ENCODE results near the gene PHLPP2.

The PHLPP2 gene

DNA sequence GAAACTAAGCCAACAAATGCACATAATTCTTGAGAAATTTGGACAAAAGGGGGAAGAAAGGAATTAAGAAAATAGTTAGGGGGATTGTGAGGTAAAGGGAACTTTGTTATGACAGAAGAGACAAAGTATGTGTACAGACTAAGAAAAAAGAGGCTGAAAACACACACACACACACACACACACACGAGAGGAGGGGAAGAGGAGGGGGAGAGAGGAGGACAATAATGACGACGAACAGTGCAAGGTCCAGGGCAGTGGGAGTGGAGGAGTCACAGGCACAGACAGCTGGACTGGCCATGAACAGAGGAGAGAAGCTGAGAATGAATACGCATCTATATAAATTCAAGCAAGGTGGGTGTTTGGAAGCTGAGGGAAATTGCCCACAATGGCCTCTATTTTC, 54.0 kb downstream of the PHLPP2 start:
- H3K9ac ChIP-seq (ENCODE audit: low read length in 2 of 2), result no peak overlapping the region
- no peaks in the 10 kb centered on the region for H3K27me3 ChIP-seq (ENCODE audit: control insufficient read depth in 1 of 2, insufficient read depth in 2 of 2, low read length in 2 of 2)
- peaks cover 34 to 43% of the 10 kb centered on the region in 2 donors for H3K36me3 ChIP-seq (ENCODE audit: control insufficient read depth in 2 of 2, insufficient read depth in 2 of 2, low read length in 2 of 2)
- H3K4me1 ChIP-seq (ENCODE audit: control insufficient read depth, insufficient read depth, low read length), result no peaks in the 10 kb centered on the region
- H3K4me3 ChIP-seq (ENCODE audit: low read length in 2 of 2), result no peak overlapping the region
- no peaks in the 10 kb centered on the region for H3K9me3 ChIP-seq (ENCODE audit: control insufficient read depth in 2 of 2, low read length in 2 of 2)
- no peak overlapping the region for H3K27ac ChIP-seq (ENCODE audit: low read length)

DNA sequence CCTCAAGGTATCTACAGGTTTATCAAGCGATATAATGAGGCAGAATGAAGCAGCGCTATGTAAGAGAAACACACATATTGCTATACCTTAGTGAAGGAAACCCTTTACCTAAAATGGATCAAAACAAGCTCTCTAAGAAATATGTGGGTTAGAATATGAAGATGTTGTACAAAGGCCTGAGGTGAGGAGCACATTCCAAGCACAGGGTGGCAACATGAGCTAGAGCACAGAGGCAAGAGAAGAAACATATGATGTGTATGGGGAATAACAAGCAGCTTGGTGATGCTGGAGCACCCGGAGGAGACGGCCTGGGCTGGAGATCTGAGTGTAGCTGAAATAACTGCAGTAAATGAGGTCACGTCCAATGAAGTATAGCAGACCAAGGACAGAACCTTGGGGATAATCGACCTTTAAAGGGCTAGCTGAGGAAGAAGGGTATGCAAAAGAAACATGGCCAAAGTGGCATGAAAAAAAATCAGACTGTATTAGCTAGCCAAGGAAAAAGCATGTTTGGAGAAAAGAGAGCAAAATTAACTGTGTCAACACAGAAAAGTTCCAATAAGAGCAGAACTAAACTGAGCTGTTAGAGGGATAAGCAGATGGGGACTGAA, 54.5 kb downstream of the PHLPP2 start:
- no peaks in the 10 kb centered on the region for H3K4me1 ChIP-seq (ENCODE audit: control insufficient read depth, insufficient read depth, low read length)
- no peaks in the 10 kb centered on the region for H3K9me3 ChIP-seq (ENCODE audit: control insufficient read depth in 2 of 2, low read length in 2 of 2)
- no peak overlapping the region for H3K4me3 ChIP-seq (ENCODE audit: low read length in 2 of 2)
- H3K9ac ChIP-seq (ENCODE audit: low read length in 2 of 2), result no peak overlapping the region
- H3K36me3 ChIP-seq (ENCODE audit: control insufficient read depth in 2 of 2, insufficient read depth in 2 of 2, low read length in 2 of 2), result peaks cover 37 to 41% of the 10 kb centered on the region in 2 donors
- no peak overlapping the region for H3K27ac ChIP-seq (ENCODE audit: low read length)
- H3K27me3 ChIP-seq (ENCODE audit: control insufficient read depth in 1 of 2, insufficient read depth in 2 of 2, low read length in 2 of 2), result no peaks in the 10 kb centered on the region

DNA sequence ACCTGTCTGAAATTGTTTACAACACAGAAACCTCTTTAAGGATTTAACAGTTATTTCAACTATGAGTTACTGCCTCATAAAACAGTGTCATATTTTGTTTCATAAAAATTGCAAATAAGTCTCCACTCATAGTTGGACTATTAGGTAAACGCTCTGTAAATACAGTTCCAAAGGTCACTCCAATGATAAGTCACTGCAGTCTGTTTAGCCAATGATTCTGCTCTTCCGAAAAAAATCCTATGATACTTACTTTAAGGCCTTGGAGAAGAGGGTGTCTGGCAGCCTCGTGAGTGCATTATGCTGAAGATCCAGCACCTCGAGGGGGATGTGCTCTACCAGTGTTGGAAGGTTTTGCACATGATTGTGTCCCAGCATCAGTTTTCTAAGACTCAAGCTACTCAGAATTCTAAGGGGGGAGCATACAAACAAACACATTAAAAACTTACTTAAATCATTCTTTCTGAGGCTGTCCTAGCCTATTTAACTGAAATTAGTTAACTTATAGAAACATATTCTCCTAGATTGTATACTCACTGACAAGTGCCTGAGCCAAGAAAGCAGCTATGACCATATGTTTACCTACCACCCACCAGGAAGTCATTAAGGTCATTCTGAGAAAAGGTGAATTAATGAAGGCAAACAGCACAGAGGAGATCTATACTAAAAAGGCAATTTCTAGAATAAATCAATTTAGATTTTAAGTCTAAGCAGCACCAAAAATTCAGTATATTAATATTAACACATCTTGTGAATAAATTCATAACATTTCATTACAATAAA, 57.4 kb downstream of the PHLPP2 start:
- no peaks in the 10 kb centered on the region for H3K9me3 ChIP-seq (ENCODE audit: control insufficient read depth in 2 of 2, low read length in 2 of 2)
- no peak overlapping the region for H3K27ac ChIP-seq (ENCODE audit: low read length)
- H3K36me3 ChIP-seq (ENCODE audit: control insufficient read depth in 2 of 2, insufficient read depth in 2 of 2, low read length in 2 of 2), result peaks cover 33 to 34% of the 10 kb centered on the region in 2 donors
- H3K4me3 ChIP-seq (ENCODE audit: low read length in 2 of 2), result no peak overlapping the region
- no peaks in the 10 kb centered on the region for H3K4me1 ChIP-seq (ENCODE audit: control insufficient read depth, insufficient read depth, low read length)
- H3K9ac ChIP-seq (ENCODE audit: low read length in 2 of 2), result no peak overlapping the region
- no peaks in the 10 kb centered on the region for H3K27me3 ChIP-seq (ENCODE audit: control insufficient read depth in 1 of 2, insufficient read depth in 2 of 2, low read length in 2 of 2)

DNA sequence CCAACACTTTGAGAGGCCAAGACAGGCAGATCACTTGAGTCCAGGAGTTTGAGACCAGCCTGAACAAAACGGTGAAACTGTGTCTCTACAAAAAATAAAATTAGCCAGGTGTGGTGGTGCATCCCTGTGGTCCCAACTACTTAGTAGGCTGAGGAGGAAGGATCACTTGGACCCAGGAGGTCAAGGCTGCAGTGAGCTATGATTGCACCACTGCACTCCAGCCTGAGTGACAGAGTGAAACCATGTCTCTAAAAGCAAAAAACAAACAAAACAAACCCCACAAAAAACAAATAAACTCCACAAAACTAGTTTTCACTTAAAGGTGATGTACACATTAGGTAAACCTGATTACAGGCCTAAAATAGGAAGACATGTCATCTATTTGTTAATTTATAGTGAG, 58.2 kb downstream of the PHLPP2 start:
- Histone ChIP-seq H3K36me3 (ENCODE audit: control insufficient read depth in 2 of 2, insufficient read depth in 2 of 2, low read length in 2 of 2) (peaks cover 33 to 34% of the 10 kb centered on the region in 2 donors), H3K27ac (ENCODE audit: low read length) (no peak overlapping the region), H3K9me3 (ENCODE audit: control insufficient read depth in 2 of 2, low read length in 2 of 2) (no peaks in the 10 kb centered on the region), H3K4me1 (ENCODE audit: control insufficient read depth, insufficient read depth, low read length) (no peaks in the 10 kb centered on the region), H3K9ac (ENCODE audit: low read length in 2 of 2) (no peak overlapping the region), H3K4me3 (ENCODE audit: low read length in 2 of 2) (no peak overlapping the region), H3K27me3 (ENCODE audit: control insufficient read depth in 1 of 2, insufficient read depth in 2 of 2, low read length in 2 of 2) (no peaks in the 10 kb centered on the region)

DNA sequence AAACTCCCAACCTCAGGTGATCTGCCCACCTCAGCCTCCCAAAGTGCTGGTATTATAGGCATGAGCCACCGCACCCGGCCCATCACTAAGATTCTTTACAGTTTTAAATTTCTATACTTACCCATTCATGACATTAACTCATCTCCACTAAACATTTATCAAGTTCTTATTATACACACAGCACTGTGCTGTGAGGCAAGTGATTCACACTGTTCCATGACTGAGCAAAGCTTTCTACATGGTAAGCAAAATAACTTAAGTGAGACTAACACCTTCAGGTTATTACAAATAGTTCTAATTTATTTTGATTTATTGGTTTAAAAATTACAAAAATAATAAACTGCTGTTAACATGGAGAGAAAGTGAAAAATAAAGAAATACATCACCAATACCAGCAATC, 65.0 kb downstream of the PHLPP2 start:
- no peaks in the 10 kb centered on the region for H3K4me1 ChIP-seq (ENCODE audit: control insufficient read depth, insufficient read depth, low read length)

DNA sequence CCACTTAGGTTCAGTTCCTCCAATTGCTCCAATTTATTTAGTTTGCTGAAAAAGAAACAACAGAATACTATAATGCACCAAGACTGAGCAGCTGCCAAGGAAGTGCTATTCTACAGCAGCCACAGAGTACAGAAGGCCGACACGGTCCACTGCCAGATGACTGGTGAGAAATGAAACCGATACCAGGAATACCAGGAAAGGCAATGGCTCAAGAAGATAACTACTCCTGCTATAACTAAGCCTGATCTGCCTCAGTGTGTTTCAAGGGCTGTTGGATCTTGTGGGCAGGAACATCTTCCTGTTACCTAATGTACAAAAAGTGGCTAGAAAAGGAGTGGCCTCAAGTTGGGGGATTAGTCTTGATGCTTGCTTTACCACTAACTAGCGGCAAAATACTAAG, 65.7 kb downstream of the PHLPP2 start:
- Histone ChIP-seq H3K4me3 (ENCODE audit: low read length in 2 of 2) (no peak overlapping the region), H3K27me3 (ENCODE audit: control insufficient read depth in 1 of 2, insufficient read depth in 2 of 2, low read length in 2 of 2) (no peaks in the 10 kb centered on the region), H3K9me3 (ENCODE audit: control insufficient read depth in 2 of 2, low read length in 2 of 2) (no peaks in the 10 kb centered on the region), H3K27ac (ENCODE audit: low read length) (no peak overlapping the region), H3K9ac (ENCODE audit: low read length in 2 of 2) (no peak overlapping the region), H3K36me3 (ENCODE audit: control insufficient read depth in 2 of 2, insufficient read depth in 2 of 2, low read length in 2 of 2) (peaks cover 33 to 37% of the 10 kb centered on the region in 2 donors), H3K4me1 (ENCODE audit: control insufficient read depth, insufficient read depth, low read length) (no peaks in the 10 kb centered on the region)

More for the DNA sequence above, 65.0 kb downstream of the PHLPP2 start:
- Histone ChIP-seq H3K9ac (ENCODE audit: low read length in 2 of 2) (no peak overlapping the region), H3K27me3 (ENCODE audit: control insufficient read depth in 1 of 2, insufficient read depth in 2 of 2, low read length in 2 of 2) (no peaks in the 10 kb centered on the region), H3K36me3 (ENCODE audit: control insufficient read depth in 2 of 2, insufficient read depth in 2 of 2, low read length in 2 of 2) (peaks cover 32 to 33% of the 10 kb centered on the region in 2 donors), H3K27ac (ENCODE audit: low read length) (no peak overlapping the region), H3K4me3 (ENCODE audit: low read length in 2 of 2) (no peak overlapping the region), H3K9me3 (ENCODE audit: control insufficient read depth in 2 of 2, low read length in 2 of 2) (no peaks in the 10 kb centered on the region)

DNA sequence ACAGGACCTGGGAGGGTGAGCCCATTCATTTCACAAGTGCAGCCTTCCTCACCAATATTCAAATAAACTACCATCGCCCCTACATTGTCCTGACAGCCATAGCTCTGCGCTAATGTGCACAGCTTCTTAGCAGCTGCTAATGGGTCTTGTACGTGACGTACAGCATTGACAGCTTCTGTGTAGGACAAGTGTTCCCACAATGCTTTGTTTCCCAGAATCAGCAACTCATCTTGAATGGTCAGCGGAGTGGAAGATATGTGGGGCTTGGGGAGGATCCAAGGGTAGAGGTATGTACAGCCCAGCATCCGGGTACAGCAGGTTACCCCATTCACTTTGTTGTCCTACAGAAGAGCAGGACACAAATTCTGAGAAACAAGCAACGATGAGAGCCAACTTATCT, 74.8 kb downstream of the PHLPP2 start:
- Histone ChIP-seq H3K27ac (ENCODE audit: low read length) (no peak overlapping the region), H3K4me3 (ENCODE audit: low read length in 2 of 2) (no peak overlapping the region), H3K9ac (ENCODE audit: low read length in 2 of 2) (no peak overlapping the region), H3K9me3 (ENCODE audit: control insufficient read depth in 2 of 2, low read length in 2 of 2) (no peaks in the 10 kb centered on the region), H3K4me1 (ENCODE audit: control insufficient read depth, insufficient read depth, low read length) (no peaks in the 10 kb centered on the region), H3K27me3 (ENCODE audit: control insufficient read depth in 1 of 2, insufficient read depth in 2 of 2, low read length in 2 of 2) (no peaks in the 10 kb centered on the region), H3K36me3 (ENCODE audit: control insufficient read depth in 2 of 2, insufficient read depth in 2 of 2, low read length in 2 of 2) (peaks cover 35 to 42% of the 10 kb centered on the region in 2 donors)

DNA sequence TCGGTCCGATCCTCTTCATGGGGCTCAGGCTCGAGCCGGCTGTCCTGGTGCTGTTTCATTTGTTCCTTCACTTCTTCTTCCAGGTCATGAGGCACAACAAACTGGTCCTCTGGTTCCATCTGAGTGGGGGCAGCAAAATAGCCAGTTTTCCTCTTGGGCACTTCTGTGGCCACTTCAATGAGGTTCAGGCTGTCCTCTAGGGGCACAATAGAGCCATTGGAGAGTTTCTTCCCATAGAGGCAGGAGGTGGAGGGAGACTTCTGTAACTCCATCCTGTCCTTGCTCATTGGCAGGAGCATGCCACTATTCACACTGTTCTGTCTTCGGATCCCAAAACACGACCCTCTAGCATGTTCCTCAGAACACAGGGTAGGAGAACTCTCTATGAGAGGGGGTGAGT, 75.6 kb downstream of the PHLPP2 start:
- no peaks in the 10 kb centered on the region for H3K9me3 ChIP-seq (ENCODE audit: control insufficient read depth in 2 of 2, low read length in 2 of 2)
- no peaks in the 10 kb centered on the region for H3K4me1 ChIP-seq (ENCODE audit: control insufficient read depth, insufficient read depth, low read length)
- H3K27me3 ChIP-seq (ENCODE audit: control insufficient read depth in 1 of 2, insufficient read depth in 2 of 2, low read length in 2 of 2), result no peaks in the 10 kb centered on the region
- H3K4me3 ChIP-seq (ENCODE audit: low read length in 2 of 2), result no peak overlapping the region
- peaks cover 29 to 36% of the 10 kb centered on the region in 2 donors for H3K36me3 ChIP-seq (ENCODE audit: control insufficient read depth in 2 of 2, insufficient read depth in 2 of 2, low read length in 2 of 2)
- no peak overlapping the region for H3K27ac ChIP-seq (ENCODE audit: low read length)
- H3K9ac ChIP-seq (ENCODE audit: low read length in 2 of 2), result no peak overlapping the region

DNA sequence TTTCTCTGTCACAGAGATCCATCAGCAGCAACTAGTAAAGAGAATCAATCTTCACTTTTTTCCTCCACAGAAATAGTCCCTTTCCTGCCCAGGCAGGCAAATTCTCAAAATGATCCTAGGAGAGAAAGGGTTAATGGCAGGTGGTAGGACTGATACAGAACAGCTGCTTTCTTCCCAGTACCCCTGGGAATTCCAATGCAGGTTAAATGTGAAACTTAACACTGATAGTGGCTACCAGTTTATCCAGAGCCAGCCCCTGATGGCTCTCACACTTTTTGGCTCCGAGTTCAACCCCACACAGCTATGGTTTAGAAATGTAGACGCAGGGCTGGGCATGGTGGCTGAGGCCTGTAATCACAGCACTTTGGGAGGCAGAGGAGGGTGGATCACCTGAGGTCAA, 76.3 kb downstream of the PHLPP2 start:
- Histone ChIP-seq H3K4me3 (ENCODE audit: low read length in 2 of 2) (no peak overlapping the region), H3K4me1 (ENCODE audit: control insufficient read depth, insufficient read depth, low read length) (no peaks in the 10 kb centered on the region), H3K36me3 (ENCODE audit: control insufficient read depth in 2 of 2, insufficient read depth in 2 of 2, low read length in 2 of 2) (peaks cover 25 to 32% of the 10 kb centered on the region in 2 donors), H3K27ac (ENCODE audit: low read length) (no peak overlapping the region), H3K9ac (ENCODE audit: low read length in 2 of 2) (no peak overlapping the region), H3K27me3 (ENCODE audit: control insufficient read depth in 1 of 2, insufficient read depth in 2 of 2, low read length in 2 of 2) (no peaks in the 10 kb centered on the region), H3K9me3 (ENCODE audit: control insufficient read depth in 2 of 2, low read length in 2 of 2) (no peaks in the 10 kb centered on the region)

DNA sequence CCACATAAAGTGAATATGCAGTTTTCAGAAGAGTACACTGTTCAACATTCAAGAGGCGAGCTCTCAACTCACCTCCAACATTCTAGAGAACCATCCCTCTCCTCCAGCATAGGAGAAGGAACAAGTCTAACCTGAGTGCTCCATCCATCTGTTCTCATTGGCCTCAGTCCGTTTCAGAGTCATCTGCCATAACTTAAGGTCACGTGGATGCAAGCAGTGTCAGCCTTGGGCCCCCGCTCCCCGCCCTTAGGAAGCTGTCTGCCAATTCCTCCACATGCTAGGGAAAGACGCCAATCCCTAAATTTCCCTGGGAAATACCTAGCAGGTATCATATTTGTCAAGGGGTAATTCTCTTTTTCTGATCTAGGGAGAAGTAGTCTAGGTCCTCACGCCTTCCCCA, 77.1 kb downstream of the PHLPP2 start:
- Histone ChIP-seq H3K4me3 (ENCODE audit: low read length in 2 of 2) (no peak overlapping the region), H3K27ac (ENCODE audit: low read length) (no peak overlapping the region), H3K9ac (ENCODE audit: low read length in 2 of 2) (no peak overlapping the region), H3K27me3 (ENCODE audit: control insufficient read depth in 1 of 2, insufficient read depth in 2 of 2, low read length in 2 of 2) (no peaks in the 10 kb centered on the region), H3K36me3 (ENCODE audit: control insufficient read depth in 2 of 2, insufficient read depth in 2 of 2, low read length in 2 of 2) (peaks cover 25 to 26% of the 10 kb centered on the region in 2 donors), H3K9me3 (ENCODE audit: control insufficient read depth in 2 of 2, low read length in 2 of 2) (no peaks in the 10 kb centered on the region), H3K4me1 (ENCODE audit: control insufficient read depth, insufficient read depth, low read length) (no peaks in the 10 kb centered on the region)

DNA sequence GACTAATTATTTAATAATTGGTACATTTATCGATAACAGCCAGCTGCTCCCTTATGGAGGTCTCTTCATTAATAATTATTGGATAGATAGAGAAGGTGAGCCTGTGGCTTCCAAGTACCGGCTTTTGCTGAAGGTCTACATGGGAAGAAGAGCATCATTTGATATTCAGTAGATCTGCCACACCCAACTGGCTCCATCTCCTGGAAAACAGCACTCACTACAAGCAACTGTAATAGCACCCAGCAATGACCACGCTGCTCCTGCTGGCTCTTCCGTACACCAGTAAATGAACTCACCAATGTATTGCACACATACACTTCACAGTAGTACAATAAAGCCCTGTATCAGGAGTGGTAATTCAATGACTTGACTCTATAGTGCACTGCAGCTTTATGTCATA, 79.1 kb downstream of the PHLPP2 start:
- H3K9ac ChIP-seq (ENCODE audit: low read length in 2 of 2), result no peak overlapping the region
- no peak overlapping the region for H3K27ac ChIP-seq (ENCODE audit: low read length)
- no peaks in the 10 kb centered on the region for H3K9me3 ChIP-seq (ENCODE audit: control insufficient read depth in 2 of 2, low read length in 2 of 2)
- H3K4me3 ChIP-seq (ENCODE audit: low read length in 2 of 2), result no peak overlapping the region
- no peaks in the 10 kb centered on the region for H3K4me1 ChIP-seq (ENCODE audit: control insufficient read depth, insufficient read depth, low read length)
- peaks cover 22 to 25% of the 10 kb centered on the region in 2 donors for H3K36me3 ChIP-seq (ENCODE audit: control insufficient read depth in 2 of 2, insufficient read depth in 2 of 2, low read length in 2 of 2)
- no peaks in the 10 kb centered on the region for H3K27me3 ChIP-seq (ENCODE audit: control insufficient read depth in 1 of 2, insufficient read depth in 2 of 2, low read length in 2 of 2)

Measured in stomach smooth muscle (tissue), 2 donors.